ENCODE measurements around the gene YAF2.
"Not testable (repeated sequence)": the region's sequence is repeated elsewhere in the genome, so short reads cannot be mapped to it uniquely, and the experiment has no call there.

YAF2 gene

GRCh38 chr12:42199007-42199406 lies 39.0 kb downstream of the YAF2 start:
- DNase-seq (ENCODE audit: low read depth in 1 of 2, low spot score in 1 of 2) = no peak

GRCh38 chr12:42196723-42197603 lies 41.1 kb downstream of the YAF2 start:
- DNase-seq (ENCODE audit: low read depth in 1 of 2, low spot score in 1 of 2) = no peak

- no peak for DNase-seq (ENCODE audit: low read depth in 1 of 2, low spot score in 1 of 2)
Measured at GRCh38 chr12:42192686-42193085, 45.4 kb downstream of the YAF2 start.

GRCh38 chr12:42192258-42192657 lies 45.8 kb downstream of the YAF2 start:
- DNase-seq (ENCODE audit: low read depth in 1 of 2, low spot score in 1 of 2) = no peak

- DNase-seq (ENCODE audit: low read depth in 1 of 2, low spot score in 1 of 2) = no peak
Measured at GRCh38 chr12:42190376-42190775, 47.7 kb downstream of the YAF2 start.

- not testable (repeated sequence) for DNase-seq (ENCODE audit: low read depth in 1 of 2, low spot score in 1 of 2)
Measured at GRCh38 chr12:42188275-42188674, 49.8 kb downstream of the YAF2 start.

GRCh38 chr12:42187799-42188198 lies 50.2 kb downstream of the YAF2 start:
- DNase-seq (ENCODE audit: low read depth in 1 of 2, low spot score in 1 of 2) = no peak

GRCh38 chr12:42186793-42187192 lies 51.3 kb downstream of the YAF2 start:
- no peak for DNase-seq (ENCODE audit: low read depth in 1 of 2, low spot score in 1 of 2)

GRCh38 chr12:42182394-42182793 lies 55.7 kb downstream of the YAF2 start:
- no peak for DNase-seq (ENCODE audit: low read depth in 1 of 2, low spot score in 1 of 2)

- DNase-seq (ENCODE audit: low read depth in 1 of 2, low spot score in 1 of 2) = no peak
Measured at GRCh38 chr12:42180990-42181596, 57.0 kb downstream of the YAF2 start.

GRCh38 chr12:42178101-42178500 lies 59.9 kb downstream of the YAF2 start:
- no peak for DNase-seq (ENCODE audit: low read depth in 1 of 2, low spot score in 1 of 2)

- DNase-seq (ENCODE audit: low read depth in 1 of 2, low spot score in 1 of 2) = no peak
Measured at GRCh38 chr12:42174978-42175377, 63.1 kb downstream of the YAF2 start.

GRCh38 chr12:42173961-42174521 lies 64.0 kb downstream of the YAF2 start:
- no peak for DNase-seq (ENCODE audit: low read depth in 1 of 2, low spot score in 1 of 2)

- DNase-seq (ENCODE audit: low read depth in 1 of 2, low spot score in 1 of 2) = no peak
Measured at GRCh38 chr12:42172441-42173210, 65.4 kb downstream of the YAF2 start.

- no peak for DNase-seq (ENCODE audit: low read depth in 1 of 2, low spot score in 1 of 2)
Measured at GRCh38 chr12:42167711-42168110, 70.3 kb downstream of the YAF2 start.

GRCh38 chr12:42166501-42166900 lies 71.5 kb downstream of the YAF2 start:
- DNase-seq (ENCODE audit: low read depth in 1 of 2, low spot score in 1 of 2) = no peak

GRCh38 chr12:42163913-42164312 lies 74.1 kb downstream of the YAF2 start:
- DNase-seq (ENCODE audit: low read depth in 1 of 2, low spot score in 1 of 2) = no peak

GRCh38 chr12:42162965-42163364 lies 75.1 kb downstream of the YAF2 start:
- DNase-seq (ENCODE audit: low read depth in 1 of 2, low spot score in 1 of 2) = no peak

GRCh38 chr12:42162193-42162592 lies 75.9 kb downstream of the YAF2 start:
- DNase-seq (ENCODE audit: low read depth in 1 of 2, low spot score in 1 of 2) = no peak

- DNase-seq (ENCODE audit: low read depth in 1 of 2, low spot score in 1 of 2) = no peak
Measured at GRCh38 chr12:42161529-42161928, 76.5 kb downstream of the YAF2 start.

- no peak for DNase-seq (ENCODE audit: low read depth in 1 of 2, low spot score in 1 of 2)
Measured at GRCh38 chr12:42156232-42156631, 81.8 kb downstream of the YAF2 start.
